PC-9 (cell line): Measurements from ENCODE around the gene CARD11. TPM values are rescaled to one million over a fixed set of nuclear protein-coding genes. Genes with fewer than 3 reads are reported as not detected.
A peak's percentile ranks its signal among the peaks of the same experiment; 100 is the strongest.

Experiments
- Bru-seq: library from RNA; stranded (reverse); fragments of 400-500 nt; gene quantifications from one replicate; lab custom pipeline; 2021; lab: Mats Ljungman, UMichigan
- BruChase-seq, 2 experiments: library from RNA; stranded (reverse); fragments of 400-500 nt; gene quantifications; one replicate each; lab custom pipeline; 2021; lab: Mats Ljungman, UMichigan
- BruUV-seq: library from RNA; stranded (reverse); fragments of 400-500 nt; replicated peaks from 2 replicates; lab custom pipeline; 2021; lab: Mats Ljungman, UMichigan
- CTCF ChIA-PET: fragments of 300-600 bp; sonication (Branson Sonifier 250); formaldehyde crosslinking; loops from one replicate; lab custom pipeline; 2022; ENCODE audit warnings: antibody characterized with exemption; lab: Charles Lee
- POLR2A ChIA-PET: fragments of 300-600 bp; sonication (Branson Sonifier 250); formaldehyde crosslinking; loops from one replicate; lab custom pipeline; 2022; ENCODE audit warnings: antibody characterized with exemption; ENCODE audit not compliant: unreplicated experiment; lab: Charles Lee
- DNase-seq, 2 experiments: peaks; one replicate each; pipeline versions ENCODE4 v3.0.0 to v3.0.0-alpha.2; 2015 to 2022; ENCODE audit warnings: mixed read lengths in 1 of 2
- H2AFZ ChIP-seq: fragments of 200-600 bp; sonication (generic); 2 replicates; pipeline ENCODE4 v1.8.1; 2017; ENCODE audit warnings: antibody characterized with exemption
- H3F3A ChIP-seq: fragments of 200-600 bp; sonication (generic); 2 replicates; pipeline ENCODE4 v1.8.1; 2017; ENCODE audit warnings: antibody characterized with exemption, mild to moderate bottlenecking, low read depth; ENCODE audit not compliant: insufficient read depth
- H3K27ac ChIP-seq: fragments of 200-600 bp; sonication (generic); 2 replicates; pipeline ENCODE4 v1.6.1; 2016; ENCODE audit warnings: mixed run types
- H3K27me3 ChIP-seq: fragments of 200-600 bp; sonication (generic); 2 replicates; pipeline ENCODE4 v1.6.1; 2016; ENCODE audit warnings: low read depth, mixed run types; ENCODE audit not compliant: insufficient read depth
- H3K36me3 ChIP-seq: fragments of 200-600 bp; sonication (generic); 2 replicates; pipeline ENCODE4 v1.6.1; 2016; ENCODE audit warnings: low read depth, mixed run types
- H3K4me1 ChIP-seq: fragments of 200-600 bp; sonication (generic); replicated peaks from 2 replicates; pipeline ENCODE4 v1.6.1; 2016; ENCODE audit warnings: mixed run types; ENCODE audit not compliant: insufficient read depth
- H3K4me2 ChIP-seq: fragments of 200-600 bp; sonication (generic); 2 replicates; pipeline ENCODE4 v1.6.1; 2017; ENCODE audit warnings: mixed run types
- H3K4me3 ChIP-seq: fragments of 200-600 bp; sonication (generic); 2 replicates; pipeline ENCODE4 v1.6.1; 2016; ENCODE audit warnings: mixed run types
- H3K79me2 ChIP-seq: fragments of 200-600 bp; sonication (generic); 2 replicates; pipeline ENCODE4 v1.6.1; 2017; ENCODE audit warnings: low read depth, mixed run types
- H3K9me2 ChIP-seq: fragments of 200-600 bp; sonication (generic); 2 replicates; pipeline ENCODE4 v1.8.1; 2017; ENCODE audit warnings: mild to moderate bottlenecking; ENCODE audit not compliant: insufficient read depth
- H3K9me3 ChIP-seq: fragments of 200-600 bp; sonication (generic); 2 replicates; pipeline ENCODE4 v1.8.1; 2016; ENCODE audit warnings: low read depth; ENCODE audit not compliant: insufficient read depth
- H4K20me1 ChIP-seq: fragments of 200-600 bp; sonication (generic); 2 replicates; pipeline ENCODE4 v1.8.1; 2017; ENCODE audit not compliant: insufficient read depth
- CTCF ChIP-seq: fragments of 200-600 bp; sonication (generic); conservative IDR thresholded peaks from 2 replicates; pipeline ENCODE4 v1.6.1; 2017; ENCODE audit warnings: mixed run types, antibody characterized with exemption, mild to moderate bottlenecking, moderate library complexity
- EZH2 ChIP-seq: fragments of 200-600 bp; sonication (generic); IDR thresholded peaks from 2 replicates; pipeline ENCODE4 v1.8.0; 2017; ENCODE audit warnings: antibody characterized with exemption, low read depth
- intact Hi-C: fragments of 100-400 bp; cut with micrococcal nuclease; formaldehyde crosslinking; loops from one replicate; pipeline ENCODE4 v1.10.0; 2022; ENCODE audit not compliant: unreplicated experiment
- long read RNA-seq: library from polyadenylated mRNA; stranded (forward); transcript quantifications from one replicate; pipeline ENCODE4 v2.0.0, GENCODE V29; 2022
- total RNA-seq: library from RNA; stranded (reverse); gene quantifications from 2 replicates; pipeline ENCODE4 v1.2.3, GENCODE V29; 2021

CARD11 gene
- total RNA-seq (62.6 and 63.3 TPM in 2 replicates), Bru-seq, nascent RNA (percentile 68 among the genes with signal in this experiment), BruChase-seq, experiment 1, labeled RNA remaining after a 2-hour chase (percentile 65 among the genes with signal in this experiment), BruChase-seq, experiment 2, labeled RNA remaining after a 6-hour chase (percentile 62 among the genes with signal in this experiment)
- long read RNA-seq, full-length matches to known transcripts = 4 of 24 reads
- long read RNA-seq, partial matches to known transcripts = 7 of 24 reads
- long read RNA-seq, other reads (novel, unspliced or antisense) = 13 of 24 reads

- CTCF ChIA-PET = no interaction called here
Measured at GRCh38 chr7:3043544-3044371, at the start of gene CARD11. Gene CARD11, minus strand, starts transcription at chr7:3043867. Its CDS starts 85,361 bp downstream, at chr7:2958506.

GRCh38 chr7:3092468-3092867 lies 48.8 kb upstream of the CARD11 start:
- Histone ChIP-seq H3K9me2 (no peaks in the 10 kb centered on the region), H3K27ac (no peak overlapping the region), H3K27me3 (no peaks in the 10 kb centered on the region), H3K4me2 (no peak overlapping the region), H3K9me3 (no peaks in the 10 kb centered on the region), H3K4me1 (no peaks in the 10 kb centered on the region), H2AFZ (no peak overlapping the region), H3K4me3 (no peak overlapping the region), H4K20me1 (no peaks in the 10 kb centered on the region), H3K36me3 (no peaks in the 10 kb centered on the region), H3F3A (no peaks in the 10 kb centered on the region), H3K79me2 (no peaks in the 10 kb centered on the region)
- TF ChIP-seq CTCF = no peak
- TF ChIP-seq EZH2 = no peak
- intact Hi-C loops = no loop called here
- CTCF ChIA-PET = interaction anchor here (0.6 to 1.1 kb wide), 2 partner anchors 69 to 82 kb away, joined by 3 read pairs; no protein-coding TSS in a partner anchor
- no peak for DNase-seq
- POLR2A ChIA-PET = interaction anchor here (0.6 kb wide), 1 partner anchor 115 kb away, joined by 6 read pairs; no protein-coding TSS in a partner anchor
- no TSS peak for BruUV-seq

More at GRCh38 chr7:3043544-3044371, at the start of gene CARD11:
- Histone ChIP-seq H3K27me3 (no peaks in the 10 kb centered on the region), H3K9me2 (no peaks in the 10 kb centered on the region), H3F3A (0 out of 2 replicates have a peak, but pooled peaks cover 4% of the 10 kb centered on the region), H3K4me2 (peak within 1 kb of the TSS; percentile 78), H3K27ac (peak within 1 kb of the TSS; percentile 56), H4K20me1 (no peaks in the 10 kb centered on the region), H2AFZ (peak within 1 kb of the TSS; percentile 87), H3K79me2 (peaks cover 43% of the 10 kb centered on the region), H3K4me3 (peak within 1 kb of the TSS; percentile 91), H3K9me3 (no peaks in the 10 kb centered on the region), H3K4me1 (peaks cover 15% of the 10 kb centered on the region), H3K36me3 (no peaks in the 10 kb centered on the region)
- POLR2A ChIA-PET = interaction anchor here (0.5 kb wide), 1 partner anchor 198 kb away, joined by 3 read pairs; no protein-coding TSS in a partner anchor
- TF ChIP-seq EZH2 (no peak), CTCF (no peak)
- BruUV-seq = no TSS peak
- intact Hi-C loops = loop anchor here (5.0 kb wide), 1 partner anchor 151 kb away; no protein-coding TSS in a partner anchor
- peak; percentile 19 to 48 for DNase-seq

GRCh38 chr7:3091631-3092030 lies 48.0 kb upstream of the CARD11 start:
- Histone ChIP-seq H3K27ac (no peak overlapping the region), H3K9me2 (no peaks in the 10 kb centered on the region), H3K79me2 (no peaks in the 10 kb centered on the region), H3K9me3 (no peaks in the 10 kb centered on the region), H3K4me2 (no peak overlapping the region), H3K4me3 (no peak overlapping the region), H3K4me1 (no peaks in the 10 kb centered on the region), H3K36me3 (no peaks in the 10 kb centered on the region), H3K27me3 (no peaks in the 10 kb centered on the region), H3F3A (no peaks in the 10 kb centered on the region), H4K20me1 (no peaks in the 10 kb centered on the region), H2AFZ (no peak overlapping the region)
- intact Hi-C loops = no loop called here
- ChIA-PET CTCF (interaction anchor here (1.1 kb wide), 1 partner anchor 81 kb away, joined by 3 read pairs; no protein-coding TSS in a partner anchor), POLR2A (no interaction called here)
- no peak for DNase-seq
- BruUV-seq = no TSS peak
- TF ChIP-seq EZH2 = no peak
